SK-N-SH (cell line): ENCODE results near the gene UBE2L6. TPM values are rescaled to one million over a fixed set of nuclear protein-coding genes. Genes with fewer than 3 reads are reported as not detected.

Source experiments
- CTCF ChIA-PET: fragments of 300-600, 350-600 bp; formaldehyde crosslinking; extraction: SDS; loops from one replicate; lab custom pipeline; 2021; lab: Yijun Ruan, JAX
- POLR2A ChIA-PET: fragments of 350-600 bp; sonication (Branson Sonifier 250); formaldehyde crosslinking; extraction: SDS; loops from one replicate; lab custom pipeline; 2020; ENCODE audit warnings: antibody characterized with exemption, inconsistent platforms; lab: Yijun Ruan, JAX
- DNase-seq: peaks from one replicate; pipeline ENCODE4 v3.0.0; 2012
- H2AFZ ChIP-seq: fragments of 200-600 bp; sonication (generic); 2 replicates; pipeline ENCODE4 v1.8.1; 2016; ENCODE audit warnings: antibody characterized with exemption, mild to moderate bottlenecking, low read depth
- H3F3A ChIP-seq: fragments of 200-600 bp; sonication (generic); replicated peaks from 2 replicates; pipeline ENCODE3; 2016; ENCODE audit warnings: antibody characterized with exemption, mild to moderate bottlenecking; ENCODE audit not compliant: insufficient read depth
- H3K27ac ChIP-seq, 2 experiments: fragments of 200-500 bp in 1 of 2; fragments of 200-600 bp in 1 of 2; sonication (Bioruptor generic) in 1 of 2; sonication (generic), shearing (Covaris generic) in 1 of 2; 2 replicates each; pipeline versions ENCODE4 v1.5.1 to v1.6.1; 2014 to 2016; ENCODE audit warnings: low read depth in 2 of 2, inconsistent platforms in 1 of 2, low read length in 1 of 2, mild to moderate bottlenecking in 1 of 2, mixed read lengths in 1 of 2
- H3K27me3 ChIP-seq: fragments of 200-600 bp; sonication (generic), shearing (Covaris generic); 2 replicates; pipeline ENCODE4 v1.6.1; 2016; ENCODE audit warnings: mixed run types; ENCODE audit not compliant: insufficient read depth
- H3K36me3 ChIP-seq, 2 experiments: fragments of 200-500 bp in 1 of 2; fragments of 200-600 bp in 1 of 2; sonication (Bioruptor generic) in 1 of 2; sonication (generic) in 1 of 2; replicated peaks in 1 of 2; 2 replicates each; pipeline versions ENCODE3 to v1.5.1; 2014 to 2016; ENCODE audit warnings: low read length in 1 of 2, mild to moderate bottlenecking in 1 of 2; ENCODE audit not compliant: insufficient read depth in 2 of 2, control insufficient read depth in 1 of 2
- H3K4me1 ChIP-seq, 2 experiments: fragments of 200-500 bp in 1 of 2; fragments of 200-600 bp in 1 of 2; sonication (Bioruptor generic) in 1 of 2; sonication (generic), shearing (Covaris generic) in 1 of 2; 2 replicates each; pipeline versions ENCODE4 v1.5.1 to v1.6.1; 2014 to 2016; ENCODE audit warnings: low read depth in 1 of 2, low read length in 1 of 2, mixed run types in 1 of 2; ENCODE audit not compliant: insufficient read depth in 2 of 2, control insufficient read depth in 1 of 2
- H3K4me2 ChIP-seq: fragments of 200-600 bp; sonication (generic), shearing (Covaris generic); 2 replicates; pipeline ENCODE4 v1.6.1; 2017; ENCODE audit warnings: mixed run types
- H3K4me3 ChIP-seq, 2 experiments: fragments of 200-500 bp in 1 of 2; fragments of 200-600 bp in 1 of 2; sonication (Bioruptor generic) in 1 of 2; sonication (generic), shearing (Covaris generic) in 1 of 2; 2 replicates each; pipeline versions ENCODE4 v1.5.1 to v1.8.1; 2014 to 2016; ENCODE audit warnings: low read depth in 2 of 2, inconsistent platforms in 1 of 2, low read length in 1 of 2, mild to moderate bottlenecking in 1 of 2, mixed read lengths in 1 of 2, moderate library complexity in 1 of 2
- H3K79me2 ChIP-seq: fragments of 200-600 bp; sonication (generic); 2 replicates; pipeline ENCODE4 v1.8.1; 2017; ENCODE audit warnings: mild to moderate bottlenecking; ENCODE audit not compliant: insufficient read depth
- H3K9ac ChIP-seq: fragments of 200-600 bp; sonication (generic); 2 replicates; pipeline ENCODE4 v1.6.1; 2017; ENCODE audit warnings: mixed run types
- H3K9me2 ChIP-seq: fragments of 200-600 bp; sonication (generic); 2 replicates; pipeline ENCODE4 v1.6.1; 2017; ENCODE audit warnings: mixed run types
- H3K9me3 ChIP-seq: fragments of 200-600 bp; sonication (generic); 2 replicates; pipeline ENCODE4 v1.6.1; 2017; ENCODE audit warnings: mixed run types, mild to moderate bottlenecking, moderate library complexity
- H4K20me1 ChIP-seq: fragments of 200-600 bp; sonication (generic); 2 replicates; pipeline ENCODE4 v1.6.1; 2017; ENCODE audit warnings: mild to moderate bottlenecking, mixed run types; ENCODE audit not compliant: insufficient read depth
- NFIC ChIP-seq: IDR thresholded peaks from 2 replicates; pipeline ENCODE4 v1.4.0; 2012; ENCODE audit warnings: borderline replicate concordance
- NRF1 ChIP-seq: IDR thresholded peaks from 2 replicates; pipeline ENCODE4 v1.6.1; 2012; ENCODE audit warnings: low read depth, mild to moderate bottlenecking, low read length
- POLR2AphosphoS5 ChIP-seq: IDR thresholded peaks from 2 replicates; pipeline ENCODE4 v1.6.1; 2012; ENCODE audit warnings: low read depth, low read length
- RCOR1 ChIP-seq: fragments of 150-350 bp; IDR thresholded peaks from 2 replicates; pipeline ENCODE4 v1.6.1; 2017; ENCODE audit warnings: antibody characterized with exemption, low read length
- SIN3A ChIP-seq: IDR thresholded peaks from 2 replicates; pipeline ENCODE4 v1.6.1; 2012; ENCODE audit warnings: low read depth, mild to moderate bottlenecking, low read length, moderate library complexity, borderline replicate concordance
- TEAD4 ChIP-seq: IDR thresholded peaks from 2 replicates; pipeline ENCODE4 v1.4.0; 2012; ENCODE audit warnings: mild to moderate bottlenecking, borderline replicate concordance; ENCODE audit not compliant: insufficient read depth
- YY1 ChIP-seq: IDR thresholded peaks from 2 replicates; pipeline ENCODE4 v1.4.0; 2012; ENCODE audit warnings: low read depth, mild to moderate bottlenecking
- WGBS: methylation state at CpG from one replicate; pipeline ENCODE4 v1.1.6; 2017; ENCODE audit warnings: low lambda C conversion rate; 5-methylcytosine and 5-hydroxymethylcytosine counted together
- polyA plus RNA-seq, 3 experiments: library from polyadenylated mRNA; depleted of rRNA; stranded (reverse); fragments of >200 nt; gene quantifications; 2 replicates each; pipeline ENCODE4 v1.2.3, GENCODE V29; 2012
- TF ChIP-seq, protein P1 (sequence below): fragments of 150-350 bp; IDR thresholded peaks from 2 replicates; pipeline ENCODE4 v1.6.1; 2016; ENCODE audit warnings: mild to moderate bottlenecking, low read depth, low read length
- TF ChIP-seq, protein P2 (sequence below): IDR thresholded peaks from 2 replicates; pipeline ENCODE4 v1.4.0; 2012; ENCODE audit warnings: low read depth, borderline replicate concordance

UBE2L6 gene
- polyA plus RNA-seq, 1 of the 3 experiments (the other 2 are of a cell fraction): 77.0 TPM

DNA sequence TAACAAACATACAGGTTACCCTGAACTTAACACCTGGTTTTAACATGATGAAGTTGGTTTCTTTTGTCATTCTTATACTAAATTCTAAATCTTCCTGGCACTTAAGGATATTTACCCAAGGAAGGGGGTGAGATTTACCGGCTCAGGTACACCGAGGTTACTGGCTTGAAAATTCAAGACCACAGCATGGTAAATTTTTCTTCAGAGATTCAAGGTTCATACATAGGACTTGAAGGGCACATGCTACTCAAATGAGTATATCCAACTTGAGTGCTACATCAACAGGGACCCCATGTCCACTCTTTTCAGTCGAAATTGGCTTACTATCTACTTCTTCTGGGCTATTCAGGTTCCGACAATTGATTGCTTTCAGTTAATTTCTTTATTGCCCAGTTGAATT, 42.7 kb upstream of the UBE2L6 start:
- peaks cover 14% of the 10 kb centered on the region for H3K27me3 ChIP-seq
- H3K9me3 ChIP-seq: no peaks in the 10 kb centered on the region

DNA sequence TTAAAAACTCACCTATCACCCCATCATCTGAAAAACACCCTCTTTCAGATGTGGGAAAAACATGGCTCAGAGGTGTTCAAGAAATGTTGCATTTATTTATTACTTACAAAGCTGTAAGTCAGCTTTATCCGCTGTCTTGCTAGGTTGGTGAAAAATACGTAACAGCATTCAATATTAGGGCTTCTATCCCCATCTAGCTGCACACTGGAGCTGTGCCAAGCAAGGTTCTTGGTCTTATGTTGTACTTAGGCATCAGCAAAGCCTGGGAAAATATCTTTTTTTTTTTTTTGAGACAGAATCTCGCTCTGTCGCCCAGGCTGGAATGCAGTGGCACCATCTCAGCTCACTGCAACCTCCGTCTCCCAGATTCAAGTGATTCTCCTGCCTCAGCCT, 37.6 kb upstream of the UBE2L6 start:
- TF ChIP-seq POLR2AphosphoS5 (no peak), NFIC (no peak), SIN3A (no peak), NRF1 (no peak)
- TF ChIP-seq, protein P1, sequence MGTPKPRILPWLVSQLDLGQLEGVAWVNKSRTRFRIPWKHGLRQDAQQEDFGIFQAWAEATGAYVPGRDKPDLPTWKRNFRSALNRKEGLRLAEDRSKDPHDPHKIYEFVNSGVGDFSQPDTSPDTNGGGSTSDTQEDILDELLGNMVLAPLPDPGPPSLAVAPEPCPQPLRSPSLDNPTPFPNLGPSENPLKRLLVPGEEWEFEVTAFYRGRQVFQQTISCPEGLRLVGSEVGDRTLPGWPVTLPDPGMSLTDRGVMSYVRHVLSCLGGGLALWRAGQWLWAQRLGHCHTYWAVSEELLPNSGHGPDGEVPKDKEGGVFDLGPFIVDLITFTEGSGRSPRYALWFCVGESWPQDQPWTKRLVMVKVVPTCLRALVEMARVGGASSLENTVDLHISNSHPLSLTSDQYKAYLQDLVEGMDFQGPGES: no peak
- Histone ChIP-seq H3K9me3 (no peaks in the 10 kb centered on the region), H3K36me3 (no peaks in the 10 kb centered on the region), H4K20me1 (no peaks in the 10 kb centered on the region), H3K79me2 (no peaks in the 10 kb centered on the region), H3F3A (no peaks in the 10 kb centered on the region), H3K27me3 (no peaks in the 10 kb centered on the region; the same call in 1 of the 2 replicates), H3K27ac (no peak overlapping the region), H3K4me3 (no peak overlapping the region), H3K9me2 (no peaks in the 10 kb centered on the region), H3K4me2 (no peak overlapping the region), H3K9ac (no peak overlapping the region), H2AFZ (no peak overlapping the region), H3K4me1 (no peaks in the 10 kb centered on the region)
- ChIA-PET CTCF (interaction anchor here (1.0 to 2.1 kb wide), 2 partner anchors 36 to 37 kb away, joined by 6 read pairs; partner anchors contain the start of gene UBE2L6), POLR2A (interaction anchor here (0.7 kb wide), 1 partner anchor 108 kb away, joined by 4 read pairs; the partner anchor contains the start of gene TMX2)
- 86% methylated on average over 5 of the region's 5 CpGs for WGBS
- DNase-seq: no peak

More for the DNA sequence above, 42.7 kb upstream of the UBE2L6 start:
- Histone ChIP-seq H3K4me2 (no peak overlapping the region), H3K9ac (no peak overlapping the region), H3K27ac (no peak overlapping the region), H4K20me1 (no peaks in the 10 kb centered on the region), H3K4me1 (no peaks in the 10 kb centered on the region), H3K36me3 (no peaks in the 10 kb centered on the region), H3K9me2 (no peaks in the 10 kb centered on the region), H3K79me2 (no peaks in the 10 kb centered on the region), H3K4me3 (no peak overlapping the region), H2AFZ (no peak overlapping the region), H3F3A (no peaks in the 10 kb centered on the region)
- ChIA-PET POLR2A (no interaction called here), CTCF (interaction anchor here (1.1 to 1.6 kb wide), 2 partner anchors 34 to 42 kb away, joined by 3 to 9 read pairs; partner anchors contain the start of gene UBE2L6)
- DNase-seq: no peak
- WGBS: 63% methylated on average over 4 of the region's 4 CpGs
- TF ChIP-seq, protein P2, sequence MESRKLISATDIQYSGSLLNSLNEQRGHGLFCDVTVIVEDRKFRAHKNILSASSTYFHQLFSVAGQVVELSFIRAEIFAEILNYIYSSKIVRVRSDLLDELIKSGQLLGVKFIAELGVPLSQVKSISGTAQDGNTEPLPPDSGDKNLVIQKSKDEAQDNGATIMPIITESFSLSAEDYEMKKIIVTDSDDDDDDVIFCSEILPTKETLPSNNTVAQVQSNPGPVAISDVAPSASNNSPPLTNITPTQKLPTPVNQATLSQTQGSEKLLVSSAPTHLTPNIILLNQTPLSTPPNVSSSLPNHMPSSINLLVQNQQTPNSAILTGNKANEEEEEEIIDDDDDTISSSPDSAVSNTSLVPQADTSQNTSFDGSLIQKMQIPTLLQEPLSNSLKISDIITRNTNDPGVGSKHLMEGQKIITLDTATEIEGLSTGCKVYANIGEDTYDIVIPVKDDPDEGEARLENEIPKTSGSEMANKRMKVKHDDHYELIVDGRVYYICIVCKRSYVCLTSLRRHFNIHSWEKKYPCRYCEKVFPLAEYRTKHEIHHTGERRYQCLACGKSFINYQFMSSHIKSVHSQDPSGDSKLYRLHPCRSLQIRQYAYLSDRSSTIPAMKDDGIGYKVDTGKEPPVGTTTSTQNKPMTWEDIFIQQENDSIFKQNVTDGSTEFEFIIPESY: no peak
- TF ChIP-seq TEAD4: no peak
- TF ChIP-seq RCOR1: no peak
- no peak for TF ChIP-seq NRF1
- TF ChIP-seq YY1: no peak
